K562 (cell line): ENCODE data around the gene CEMP1. TPM values are rescaled to one million over a fixed set of nuclear protein-coding genes. Genes with fewer than 3 reads are reported as not detected.

Experiments
- CBX2 ChIP-seq: fragments of 200-600 bp; sonication (generic); IDR thresholded peaks from one replicate; pipeline ENCODE4 v1.6.1; 2012; ENCODE audit warnings: mild to moderate bottlenecking, low read length, inconsistent platforms; ENCODE audit not compliant: insufficient read depth, poor library complexity, severe bottlenecking
- FIP1L1 ChIP-seq: fragments of 200-400 bp; formaldehyde crosslinking; IDR thresholded peaks from 2 replicates; pipeline ENCODE4 v1.6.1; 2018; ENCODE audit warnings: mild to moderate bottlenecking, low read depth, low read length; ENCODE audit not compliant: poor library complexity, severe bottlenecking
- HDAC6 ChIP-seq: IDR thresholded peaks from 2 replicates; pipeline ENCODE4 v1.6.1; 2012; ENCODE audit warnings: low read depth, mild to moderate bottlenecking, control low read depth, inconsistent platforms, low read length, moderate library complexity
- KLF16 ChIP-seq: IDR thresholded peaks from 2 replicates; pipeline ENCODE4 v1.6.1; 2016; ENCODE audit warnings: antibody characterized with exemption
- MTA3 ChIP-seq: fragments of 450-650 bp; formaldehyde crosslinking; IDR thresholded peaks from 2 replicates; pipeline ENCODE4 v1.6.1; 2017; ENCODE audit warnings: mild to moderate bottlenecking, borderline replicate concordance
- POLR2B ChIP-seq: fragments of 450-650 bp; IDR thresholded peaks from 2 replicates; pipeline ENCODE4 v1.6.1; 2018; ENCODE audit warnings: low read depth; ENCODE audit not compliant: partially characterized antibody
- RBFOX2 ChIP-seq: fragments of 200-400 bp; formaldehyde crosslinking; IDR thresholded peaks from 2 replicates; pipeline ENCODE4 v1.6.1; 2017; ENCODE audit warnings: low read depth, mild to moderate bottlenecking, low read length, moderate library complexity
- SIN3A ChIP-seq, 2 experiments: fragments of 150-350 bp in 1 of 2; IDR thresholded peaks; 2 replicates each; pipeline ENCODE4 v1.6.1; 2011 to 2016; ENCODE audit warnings: borderline replicate concordance in 2 of 2, low read depth in 2 of 2, low read length in 2 of 2, mild to moderate bottlenecking in 2 of 2, moderate library complexity in 2 of 2; ENCODE audit not compliant: control insufficient read depth in 1 of 2
- TEAD4 ChIP-seq, 2 experiments: sonication (generic) in 1 of 2; formaldehyde crosslinking in 1 of 2; IDR thresholded peaks; 2 replicates each; pipeline versions ENCODE4 v1.6.1 to v1.8.0; 2012 to 2022; ENCODE audit warnings: borderline replicate concordance in 1 of 2, inconsistent platforms in 1 of 2, low read length in 1 of 2, mild to moderate bottlenecking in 1 of 2, missing genetic modification reagents in 1 of 2
- YY1 ChIP-seq, 3 experiments: IDR thresholded peaks; 2 replicates each; pipeline ENCODE4 v1.6.1; 2011; ENCODE audit warnings: low read length in 2 of 3, mild to moderate bottlenecking in 2 of 3, moderate library complexity in 2 of 3, borderline replicate concordance in 1 of 3, control low read depth in 1 of 3, low read depth in 1 of 3; ENCODE audit not compliant: insufficient read depth in 3 of 3, insufficient replicate concordance in 2 of 3, control insufficient read depth in 1 of 3, insufficient read length in 1 of 3; ENCODE audit errors: extremely low read depth in 1 of 3
- ZBTB7A ChIP-seq: IDR thresholded peaks from 2 replicates; pipeline ENCODE4 v1.6.1; 2011; ENCODE audit warnings: low read depth, mild to moderate bottlenecking, low read length, moderate library complexity, borderline replicate concordance; ENCODE audit not compliant: control insufficient read depth
- polyA plus RNA-seq, 8 experiments: library from polyadenylated mRNA; depleted of rRNA in 4 of 8; stranded (reverse) in 5 of 8; unstranded in 3 of 8; fragments of >200 nt; fragmentation: Nextera tagmentation in 2 of 8; fragmentation: Illumina TruSeq in 1 of 8; extraction: Ambion mirVana in 2 of 8; extraction: Trizol in 1 of 8; gene quantifications; 2 replicates each; pipeline versions ENCODE4 v1.2.1 to v1.2.3, GENCODE V29; 2011 to 2014; ENCODE audit warnings: inconsistent platforms in 1 of 8, missing spikeins in 1 of 8
- total RNA-seq, 7 experiments: library from RNA; depleted of rRNA in 6 of 7; stranded (reverse); fragments of >200 nt in 6 of 7; fragmentation: Illumina TruSeq in 2 of 7; extraction: Trizol in 2 of 7; gene quantifications; 2 replicates each; pipeline versions ENCODE4 v1.2.1 to v1.2.3, GENCODE V29; 2011 to 2021; ENCODE audit warnings: low replicate concordance in 1 of 7
- TF ChIP-seq, protein P1 (sequence below): fragments of 250-450 bp; sonication (Bioruptor Pico); IDR thresholded peaks from 2 replicates; pipeline ENCODE4 v1.8.0; 2022; ENCODE audit warnings: moderate library complexity, mild to moderate bottlenecking, inconsistent platforms
- TF ChIP-seq, protein P2 (sequence below): sonication (generic); formaldehyde crosslinking; IDR thresholded peaks from 2 replicates; pipeline ENCODE4 v1.8.0; 2023; ENCODE audit warnings: mild to moderate bottlenecking, missing genetic modification reagents
- TF ChIP-seq, protein P3 (sequence below): fragments of 250-450 bp; sonication (Bioruptor Pico); IDR thresholded peaks from 2 replicates; pipeline ENCODE4 v1.6.1; 2021; ENCODE audit warnings: mild to moderate bottlenecking
- TF ChIP-seq, protein P4 (sequence below): fragments of 450-650 bp; IDR thresholded peaks from 2 replicates; pipeline ENCODE4 v1.6.1; 2016; ENCODE audit warnings: low read depth, mild to moderate bottlenecking, moderate library complexity

CEMP1 gene
- total and polyA plus RNA-seq, 9 of the 15 experiments (the other 6 are each of a cell fraction or from before 2014, with no cell fraction given): 0.05 to 0.45 TPM; not detected in 7

DNA sequence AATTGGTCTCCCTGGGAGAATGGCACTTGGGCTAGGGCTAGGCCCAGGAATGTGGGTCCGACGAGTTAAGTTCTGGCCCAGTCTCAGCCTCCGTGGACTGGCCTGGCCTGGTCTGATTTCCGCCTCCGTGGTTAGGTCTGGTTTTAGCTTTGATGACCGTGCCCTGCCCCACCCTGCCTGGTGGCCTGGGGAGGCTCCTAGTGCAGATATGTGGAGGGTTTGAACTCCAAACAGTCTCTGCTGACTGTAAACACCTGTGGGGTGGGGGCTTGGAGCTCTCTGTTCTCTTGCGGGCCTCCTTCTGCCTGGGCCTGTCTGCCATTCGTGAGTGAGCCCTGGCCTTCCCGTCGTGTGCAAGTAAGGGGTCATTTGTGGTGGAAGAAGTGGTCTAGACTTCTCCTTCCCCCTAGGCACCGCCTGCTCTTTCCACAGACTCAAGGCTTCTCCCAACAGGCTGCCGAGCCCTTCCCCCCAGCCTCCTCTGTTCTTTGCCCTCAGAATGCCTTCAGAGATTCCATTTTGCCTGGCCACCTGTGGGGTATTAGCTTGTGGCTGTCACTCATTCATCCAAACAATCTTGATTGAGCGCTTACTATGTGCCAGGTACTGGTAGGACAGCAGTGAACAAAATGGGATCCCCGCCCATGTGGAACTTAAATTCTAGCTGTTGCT lies 15.9 kb downstream of the CEMP1 start (continued):
- TF ChIP-seq, protein P1, sequence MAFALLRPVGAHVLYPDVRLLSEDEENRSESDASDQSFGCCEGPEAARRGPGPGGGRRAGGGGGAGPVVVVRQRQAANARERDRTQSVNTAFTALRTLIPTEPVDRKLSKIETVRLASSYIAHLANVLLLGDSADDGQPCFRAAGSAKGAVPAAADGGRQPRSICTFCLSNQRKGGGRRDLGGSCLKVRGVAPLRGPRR: no peak
- TF ChIP-seq YY1 (IDR thresholded peaks at IDR 0.05; ENCODE audit: borderline replicate concordance in 1 of 3, control insufficient read depth in 1 of 3, extremely low read depth in 1 of 3, insufficient read depth in 3 of 3, insufficient read length in 1 of 3, insufficient replicate concordance in 2 of 3, low read depth in 1 of 3, low read length in 2 of 3): peak in 1 of 3 experiments; percentile 9
- TF ChIP-seq, protein P2, sequence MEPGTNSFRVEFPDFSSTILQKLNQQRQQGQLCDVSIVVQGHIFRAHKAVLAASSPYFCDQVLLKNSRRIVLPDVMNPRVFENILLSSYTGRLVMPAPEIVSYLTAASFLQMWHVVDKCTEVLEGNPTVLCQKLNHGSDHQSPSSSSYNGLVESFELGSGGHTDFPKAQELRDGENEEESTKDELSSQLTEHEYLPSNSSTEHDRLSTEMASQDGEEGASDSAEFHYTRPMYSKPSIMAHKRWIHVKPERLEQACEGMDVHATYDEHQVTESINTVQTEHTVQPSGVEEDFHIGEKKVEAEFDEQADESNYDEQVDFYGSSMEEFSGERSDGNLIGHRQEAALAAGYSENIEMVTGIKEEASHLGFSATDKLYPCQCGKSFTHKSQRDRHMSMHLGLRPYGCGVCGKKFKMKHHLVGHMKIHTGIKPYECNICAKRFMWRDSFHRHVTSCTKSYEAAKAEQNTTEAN: no peak
- no peak for TF ChIP-seq FIP1L1
- TF ChIP-seq HDAC6: no peak
- peak in 1 of 2 experiments; percentile 34; a peak in 1 of 4 replicates for TF ChIP-seq SIN3A (IDR thresholded peaks at IDR 0.05; ENCODE audit: borderline replicate concordance in 2 of 2, control insufficient read depth in 1 of 2, low read depth in 2 of 2, low read length in 2 of 2)
- TF ChIP-seq MTA3: no peak
- TF ChIP-seq KLF16: no peak
- peak; percentile 22; the same call in 1 of the 2 replicates for TF ChIP-seq TEAD4 (IDR thresholded peaks at IDR 0.05; ENCODE audit: low read length)
- no peak for TF ChIP-seq TEAD4 (CRISPR knock-in tag; IDR thresholded peaks at IDR 0.05; ENCODE audit: borderline replicate concordance)
- TF ChIP-seq, protein P3, sequence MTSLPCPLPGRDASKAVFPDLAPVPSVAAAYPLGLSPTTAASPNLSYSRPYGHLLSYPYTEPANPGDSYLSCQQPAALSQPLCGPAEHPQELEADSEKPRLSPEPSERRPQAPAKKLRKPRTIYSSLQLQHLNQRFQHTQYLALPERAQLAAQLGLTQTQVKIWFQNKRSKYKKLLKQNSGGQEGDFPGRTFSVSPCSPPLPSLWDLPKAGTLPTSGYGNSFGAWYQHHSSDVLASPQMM (CRISPR knock-in tag): no peak
- no peak for TF ChIP-seq POLR2B
- 0 out of 2 replicates have a peak, but pooled peaks have one; percentile 5 for TF ChIP-seq RBFOX2
- no peak for TF ChIP-seq CBX2
- TF ChIP-seq, protein P4, sequence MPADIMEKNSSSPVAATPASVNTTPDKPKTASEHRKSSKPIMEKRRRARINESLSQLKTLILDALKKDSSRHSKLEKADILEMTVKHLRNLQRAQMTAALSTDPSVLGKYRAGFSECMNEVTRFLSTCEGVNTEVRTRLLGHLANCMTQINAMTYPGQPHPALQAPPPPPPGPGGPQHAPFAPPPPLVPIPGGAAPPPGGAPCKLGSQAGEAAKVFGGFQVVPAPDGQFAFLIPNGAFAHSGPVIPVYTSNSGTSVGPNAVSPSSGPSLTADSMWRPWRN: no peak
- 0 out of 2 replicates have a peak, but pooled peaks have one; percentile 15 for TF ChIP-seq ZBTB7A
